DMS153 treated with DMSO at 0.1 percent for 48 hours (cell line): Measurements from ENCODE around the gene BCLAF1.
"Not testable (repeated sequence)": the region's sequence is repeated elsewhere in the genome, so short reads cannot be mapped to it uniquely, and the experiment has no call there.

Experiments used
- DNase-seq: peaks from one replicate; lab custom pipeline; 2025; ENCODE audit not compliant: unreplicated experiment; lab: John Stamatoyannopoulos, UW

Gene BCLAF1

GRCh38 chr6:136309171-136309570 lies 19.5 kb upstream of the BCLAF1 start:
- DNase-seq, result no peak

DNA sequence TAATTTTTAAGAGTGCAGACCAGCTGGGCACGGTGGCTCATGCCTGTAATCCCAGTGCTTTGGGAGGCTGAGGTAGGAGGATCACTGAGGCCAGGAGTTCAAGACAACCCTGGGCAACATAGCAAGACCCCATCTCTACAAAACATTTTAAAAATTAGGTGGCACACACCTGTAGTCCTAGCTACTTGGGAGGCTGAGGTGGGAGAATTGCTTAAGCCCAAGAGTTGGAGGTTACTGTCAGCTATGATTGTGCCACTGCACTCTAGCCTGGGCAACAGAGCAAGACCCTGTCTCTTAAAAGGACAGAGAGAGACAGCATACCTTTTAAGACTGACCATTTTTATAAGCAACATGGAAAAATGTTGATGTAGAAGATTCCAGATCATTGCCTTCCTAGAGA lies 18.8 kb upstream of the BCLAF1 start:
- not testable (repeated sequence) for DNase-seq

DNA sequence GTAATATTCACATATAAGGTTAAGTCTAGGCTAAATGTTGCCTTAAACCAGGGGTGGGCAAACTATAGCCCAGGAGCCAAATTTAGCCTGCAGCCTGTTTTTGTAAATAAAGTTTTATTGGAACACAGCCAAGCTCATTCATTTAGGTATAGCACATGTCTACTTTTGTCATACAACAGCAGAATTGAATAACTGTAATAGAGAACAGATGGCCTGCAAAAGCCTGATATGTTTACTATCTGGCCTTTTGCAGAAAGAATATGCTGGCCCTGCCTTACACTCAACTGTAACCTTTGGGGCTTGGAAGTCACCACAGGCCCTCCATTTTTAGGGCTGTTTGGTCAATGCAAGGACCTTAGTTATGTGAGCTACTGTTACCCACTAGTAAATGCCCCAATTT lies 17.7 kb upstream of the BCLAF1 start:
- no peak for DNase-seq

GRCh38 chr6:136306466-136306865 lies 16.8 kb upstream of the BCLAF1 start:
- DNase-seq, result peak; percentile 28

DNA sequence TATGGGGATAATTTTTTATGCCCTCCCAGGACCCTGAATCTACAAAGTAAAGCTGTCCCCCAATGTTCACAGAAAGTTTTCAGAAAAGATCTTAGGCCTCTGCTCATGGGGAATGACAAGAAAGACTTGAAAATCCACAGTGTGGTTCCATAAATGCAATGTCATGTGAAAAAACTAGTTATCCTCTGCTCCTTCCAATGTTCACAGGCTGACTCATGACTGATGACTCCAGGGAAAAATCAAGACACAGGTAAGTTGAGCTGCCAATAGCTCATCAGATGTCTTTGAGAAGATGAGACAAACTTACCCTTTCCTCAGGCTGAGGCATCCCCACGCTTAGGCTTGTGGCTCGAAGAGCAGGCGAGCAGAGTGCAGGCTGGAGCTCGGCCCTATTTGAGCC lies 14.8 kb upstream of the BCLAF1 start:
- no peak for DNase-seq

DNA sequence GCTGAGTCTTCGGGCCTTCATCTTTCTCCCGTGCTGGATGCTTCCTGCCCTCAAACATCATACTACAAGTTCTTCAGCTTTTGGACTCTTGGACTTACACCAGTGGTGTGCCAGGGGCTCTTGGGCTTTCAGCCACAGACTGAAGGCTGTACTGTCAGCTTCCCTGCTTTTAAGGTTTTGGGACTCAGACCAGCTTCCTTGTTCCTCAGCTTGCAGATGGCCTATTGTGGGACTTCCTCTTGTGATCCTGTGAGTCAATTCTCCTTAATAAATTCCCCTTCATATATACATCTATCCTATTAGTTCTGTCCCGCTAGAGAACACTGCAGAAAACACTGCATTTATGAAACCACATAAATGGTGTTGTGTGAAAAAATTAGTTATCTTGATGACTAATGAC lies 13.9 kb upstream of the BCLAF1 start:
- DNase-seq, result no peak

DNA sequence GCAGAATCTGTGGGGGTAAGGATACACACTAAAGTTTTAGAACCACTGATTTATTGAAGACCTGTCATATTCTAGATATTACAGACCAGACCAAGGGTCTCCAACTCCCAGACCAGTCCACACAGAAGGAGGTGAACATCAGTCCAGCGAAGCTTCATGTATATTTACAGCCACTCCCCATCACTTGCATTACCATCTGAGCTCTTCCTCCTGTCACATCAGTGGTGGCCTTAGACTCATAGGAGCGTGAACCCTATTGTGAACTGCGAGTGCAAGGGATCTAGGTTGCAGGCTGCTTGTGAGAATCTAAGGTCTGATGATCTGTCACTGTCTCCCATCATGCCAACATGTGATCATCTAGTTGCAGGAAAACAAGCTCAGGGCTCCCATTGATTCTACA lies 5.0 kb upstream of the BCLAF1 start:
- DNase-seq, result no peak

DNA sequence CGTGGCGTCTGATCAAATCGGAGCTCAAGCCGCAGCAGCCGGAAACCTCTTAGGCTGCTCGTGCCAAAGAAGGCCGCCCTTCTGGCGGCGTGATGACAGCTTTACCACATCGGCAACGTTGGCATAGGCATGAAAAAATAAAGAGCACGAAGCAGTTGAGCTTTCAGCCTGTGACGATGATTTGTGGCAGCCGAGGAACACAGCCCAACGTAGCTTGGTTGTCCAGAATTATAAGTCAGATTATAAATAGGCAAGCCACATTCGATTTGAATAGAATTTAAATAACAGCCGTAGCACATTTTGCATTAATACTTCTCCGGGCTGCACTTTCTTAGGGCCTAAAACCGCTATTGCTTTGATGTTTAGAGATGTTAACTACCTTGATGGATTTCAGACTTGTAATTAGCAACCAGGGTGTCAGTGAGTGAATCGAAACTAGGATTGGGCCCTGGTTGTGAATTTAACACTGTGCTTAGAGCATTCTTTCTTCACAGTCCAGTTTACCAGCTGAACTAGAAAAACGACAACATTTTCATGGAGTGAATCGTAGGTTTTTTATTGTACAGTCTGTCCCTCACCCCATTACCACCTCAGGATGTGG lies 864 bp upstream of the BCLAF1 start:
- peak; percentile 59 for DNase-seq

DNA sequence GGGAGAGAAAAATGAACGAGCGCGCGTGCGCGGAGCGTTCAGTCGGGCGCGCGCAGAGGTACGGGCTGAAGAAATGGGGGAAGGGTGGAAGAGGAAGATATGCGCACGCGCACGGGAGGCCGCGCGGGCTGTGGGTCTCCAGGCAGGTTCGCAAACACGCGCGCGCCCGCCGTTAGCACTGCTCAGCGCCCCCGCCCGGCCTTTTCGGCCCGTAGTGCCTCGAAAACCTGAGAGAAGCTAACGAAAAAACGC lies 393 bp downstream of the BCLAF1 start:
- peak; percentile 87 for DNase-seq

- no peak for DNase-seq
Observed at GRCh38 chr6:136288566-136289326, 900 bp downstream of the BCLAF1 start.

- DNase-seq, result no peak
Observed at GRCh38 chr6:136284909-136285308, 4.7 kb downstream of the BCLAF1 start.

DNA sequence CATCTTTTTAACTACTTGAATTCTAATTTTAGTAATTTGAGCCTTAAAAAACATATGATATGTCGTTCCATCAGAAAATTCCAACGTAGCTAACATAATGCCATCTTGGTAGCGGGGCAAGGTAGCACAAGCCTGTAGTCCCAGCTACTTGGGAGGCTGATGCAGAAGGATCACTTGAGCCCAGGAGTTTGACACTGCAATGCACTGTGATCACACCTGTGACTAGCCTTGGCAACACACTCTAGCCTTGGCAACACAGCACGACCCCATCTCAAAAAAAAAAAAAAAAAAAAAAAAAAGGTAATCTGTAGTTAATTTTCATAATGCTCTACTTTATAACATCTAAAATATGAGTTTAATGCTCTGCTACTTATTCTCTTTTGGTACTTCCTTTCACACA lies 6.7 kb downstream of the BCLAF1 start:
- no peak for DNase-seq

DNA sequence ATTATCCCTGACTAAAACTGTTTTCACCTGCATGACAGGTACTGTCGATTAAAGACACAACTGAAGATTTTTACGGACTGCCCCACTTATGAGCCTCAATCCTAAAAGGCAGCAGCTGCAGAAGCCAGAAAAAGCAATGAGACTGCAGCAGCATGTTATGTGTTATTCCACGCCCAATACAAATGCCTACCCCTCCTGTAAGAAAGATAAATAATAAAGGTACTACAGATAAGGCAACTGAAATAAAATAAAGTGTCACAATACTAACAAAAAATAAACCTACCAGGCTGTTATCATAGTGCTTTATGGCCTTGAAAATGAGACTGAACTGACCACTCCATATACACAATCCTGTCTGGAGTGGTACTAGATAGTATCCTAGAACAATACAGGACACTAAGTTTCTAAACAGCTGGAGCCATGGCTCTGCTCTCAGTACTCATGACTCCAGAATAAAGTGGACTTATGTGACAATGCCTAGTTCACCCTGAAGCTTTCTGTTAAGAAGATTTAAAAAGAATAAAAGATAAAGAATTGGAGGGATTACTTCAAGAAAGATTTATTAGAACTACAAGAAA lies 9.5 kb downstream of the BCLAF1 start:
- DNase-seq, result no peak

- DNase-seq, result no peak
Observed at GRCh38 chr6:136274062-136274461, 15.6 kb downstream of the BCLAF1 start.

DNA sequence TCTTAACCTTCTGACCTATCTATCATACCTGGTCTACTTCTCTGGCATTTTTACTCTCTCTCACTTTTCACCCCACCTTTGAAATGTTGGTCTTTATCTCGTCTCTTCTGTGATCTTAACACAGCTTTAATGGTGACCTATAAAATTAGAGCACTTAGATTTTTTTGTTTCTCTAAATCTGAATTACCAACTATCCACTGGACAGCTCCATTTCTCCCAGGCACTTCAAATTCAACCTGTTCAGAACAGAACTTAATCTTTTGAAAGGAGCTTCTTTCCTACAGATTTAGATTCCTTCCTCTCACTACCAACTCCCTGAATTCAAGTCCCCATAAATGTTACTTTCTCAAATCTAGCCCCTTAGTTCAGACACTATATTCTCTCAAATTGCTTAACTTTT lies 24.5 kb downstream of the BCLAF1 start:
- DNase-seq, result no peak

DNA sequence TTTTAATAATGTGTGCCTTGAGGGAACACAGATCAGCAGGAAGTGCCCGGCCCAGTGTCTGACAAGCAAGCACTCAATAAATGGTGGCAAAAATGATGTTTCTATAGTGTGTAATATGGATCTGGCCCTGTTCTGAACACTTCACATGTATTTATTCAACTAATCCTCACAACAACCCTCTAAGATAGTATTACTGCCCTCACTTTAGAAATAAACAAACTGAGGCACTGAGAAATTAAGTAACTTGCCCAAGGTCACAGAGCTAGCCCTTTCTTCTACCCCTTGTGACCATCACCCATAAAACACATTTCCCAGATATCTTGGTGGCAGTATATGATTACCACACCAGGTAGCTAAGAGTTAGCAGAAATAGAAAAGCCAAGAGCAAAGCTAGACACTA lies 26.7 kb downstream of the BCLAF1 start:
- no peak for DNase-seq

GRCh38 chr6:136254851-136255466 lies 34.7 kb downstream of the BCLAF1 start:
- no peak for DNase-seq

- DNase-seq, result no peak
Observed at GRCh38 chr6:136253734-136254133, 35.9 kb downstream of the BCLAF1 start.

DNA sequence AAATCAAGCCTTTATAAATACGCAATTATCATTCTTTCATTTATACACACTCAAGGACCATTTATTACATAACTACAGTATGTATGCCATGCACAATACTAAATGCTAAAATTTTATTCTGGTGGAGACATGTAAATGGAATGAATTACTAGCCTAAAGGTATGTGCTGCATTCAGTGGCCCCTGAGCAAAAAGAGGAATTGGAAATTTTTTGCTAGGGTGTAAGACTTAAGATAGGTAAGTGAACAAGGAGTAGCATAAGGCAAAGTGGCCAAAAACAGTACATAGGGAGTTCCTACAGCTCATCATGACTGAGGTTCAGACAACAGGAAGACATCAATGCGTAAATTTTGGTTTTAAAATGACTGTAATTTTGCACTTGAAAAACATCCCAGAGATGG lies 37.2 kb downstream of the BCLAF1 start:
- DNase-seq, result no peak

- no peak for DNase-seq
Observed at GRCh38 chr6:136251394-136251793, 38.3 kb downstream of the BCLAF1 start.

DNA sequence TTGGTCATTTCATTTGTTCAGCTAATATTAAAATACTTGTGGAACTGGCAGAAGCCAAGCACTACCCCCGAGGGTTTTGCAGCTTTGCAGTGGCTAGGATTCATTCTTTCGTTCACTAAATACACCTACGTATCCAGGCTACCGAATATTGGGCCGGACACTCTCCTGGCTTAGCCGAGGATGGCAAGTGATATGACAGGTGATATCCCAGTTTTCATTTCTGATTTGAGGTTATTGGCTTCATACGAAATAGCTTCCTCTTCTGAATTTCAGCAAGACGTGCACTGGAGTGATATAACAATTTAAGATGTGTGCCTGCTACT lies 39.0 kb downstream of the BCLAF1 start:
- no peak for DNase-seq

DNA sequence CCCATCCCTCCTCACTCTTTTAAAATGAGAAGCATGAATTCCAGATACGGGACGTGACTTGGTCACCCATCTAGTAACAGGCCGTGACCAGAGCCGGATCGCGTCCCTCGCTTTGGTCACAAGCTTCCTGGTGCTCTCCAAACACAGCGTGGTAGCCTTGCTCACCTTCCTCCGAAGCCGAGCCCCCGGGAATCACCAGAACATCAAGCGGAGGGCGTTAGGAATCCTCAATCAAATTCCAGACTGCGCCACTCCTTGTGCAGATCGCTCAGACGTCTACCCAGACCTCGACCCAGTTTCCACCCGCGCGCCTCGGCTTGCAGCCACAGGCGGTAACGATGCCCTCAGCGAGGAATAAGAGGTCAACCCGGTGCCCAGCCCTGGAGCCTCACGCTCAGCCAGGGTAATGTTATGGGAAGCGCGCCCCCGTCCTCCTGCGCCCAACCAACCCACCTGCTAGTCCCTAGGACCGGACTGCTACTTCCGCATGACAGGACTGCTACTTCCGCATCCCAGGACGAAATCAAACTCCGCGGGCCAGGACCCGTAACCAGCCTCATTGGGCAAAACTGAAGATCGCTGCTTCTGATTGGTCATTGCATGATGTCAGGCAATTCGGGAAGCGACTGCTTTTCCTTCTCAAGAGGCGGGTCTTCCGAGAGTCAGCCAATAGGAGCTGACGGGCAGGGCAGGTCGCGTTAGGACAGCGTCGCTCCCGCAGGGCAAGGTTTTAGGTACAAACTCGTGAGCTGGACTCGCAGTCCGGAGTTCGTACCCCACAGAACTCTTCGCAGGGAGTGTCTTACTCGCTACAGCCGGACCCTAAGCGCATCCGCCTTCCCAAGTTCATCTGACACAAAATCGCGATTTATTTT lies 39.6 kb downstream of the BCLAF1 start, which contains the start of gene MTFR2:
Gene MTFR2, minus strand, starts transcription at position 501 of the 875 bp plus-strand sequence. CDS start 1,212 bp downstream, outside the sequence.
- peak; percentile 94 for DNase-seq
